ENCODE measurements around the gene STRN. TPM values are rescaled to one million over a fixed set of nuclear protein-coding genes. Genes with fewer than 3 reads are reported as not detected.
"Not testable (repeated sequence)": the region's sequence is repeated elsewhere in the genome, so short reads cannot be mapped to it uniquely, and the experiment has no call there.

STRN gene
- total RNA-seq, 1 experiment from 2014 or later: 17.4 TPM

DNA sequence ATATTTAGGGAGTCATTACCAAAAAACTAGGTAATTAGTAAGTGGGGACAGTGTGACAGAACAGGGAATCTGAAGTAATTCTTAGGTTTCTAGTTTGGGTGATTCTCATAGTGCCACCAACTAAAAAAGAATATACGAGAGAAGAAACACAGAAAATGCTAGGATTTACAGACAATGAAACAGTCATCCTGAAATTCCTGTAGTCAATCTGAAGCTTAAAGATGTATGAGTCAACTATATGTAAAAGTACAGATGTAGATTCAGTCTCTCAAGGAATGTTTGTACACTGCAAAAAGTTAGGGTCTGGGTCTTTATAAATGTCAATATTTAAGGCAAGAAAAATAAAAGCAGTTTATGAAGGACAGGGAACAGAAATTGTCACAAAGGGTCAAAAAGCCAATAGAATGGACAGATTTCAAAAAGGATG, 107.0 kb downstream of the STRN start:
- Histone ChIP-seq H3K4me3 (ENCODE audit: insufficient read depth, low read depth, low read length) (no peak overlapping the region), H3K27me3 (ENCODE audit: control insufficient read depth, insufficient read depth, low read length) (no peaks in the 10 kb centered on the region), H3K36me3 (replicated peaks; ENCODE audit: control insufficient read depth, insufficient read depth, low read length) (peaks cover 4% of the 10 kb centered on the region; the same call in 1 of the 2 replicates)
- no peak for DNase-seq

DNA sequence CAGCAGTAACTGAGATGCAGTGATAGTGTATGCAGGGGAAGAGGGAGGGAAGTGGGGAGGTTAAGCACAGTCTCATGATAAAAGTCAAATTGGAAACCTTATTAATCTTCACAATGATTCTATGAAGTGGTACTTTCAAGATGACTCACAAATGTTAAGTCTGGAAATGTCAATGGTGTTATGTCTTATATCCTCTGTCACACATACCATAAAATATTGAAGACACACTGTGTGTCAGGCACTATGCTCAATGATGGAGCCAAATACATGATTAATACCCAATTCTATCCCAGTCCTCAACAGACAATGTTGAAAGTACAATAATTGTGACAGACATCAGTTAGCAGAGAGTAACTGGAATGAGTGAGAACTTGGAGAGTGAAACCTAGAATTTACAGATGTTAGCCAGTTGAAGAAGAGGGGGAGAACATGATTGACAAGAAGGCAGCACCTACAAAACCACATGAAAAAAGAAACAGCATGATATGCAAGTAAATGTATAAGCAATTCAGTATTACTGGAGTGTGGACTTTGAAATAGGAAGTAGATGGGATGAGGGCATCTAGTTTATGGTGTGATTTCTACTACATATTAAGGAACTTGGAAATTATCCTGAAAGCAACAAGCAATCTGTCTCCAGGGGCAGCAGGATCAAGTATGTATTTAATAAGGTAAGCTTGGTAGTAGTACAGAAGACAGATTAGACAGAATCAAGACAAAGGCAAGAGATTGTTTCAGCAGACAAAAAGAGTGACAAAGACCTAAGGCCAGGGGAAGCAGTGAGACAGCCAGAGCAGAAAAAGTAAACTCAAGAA, 107.6 kb downstream of the STRN start:
- no peak overlapping the region for H3K4me3 ChIP-seq (ENCODE audit: insufficient read depth, low read depth, low read length)
- no peak for DNase-seq

DNA sequence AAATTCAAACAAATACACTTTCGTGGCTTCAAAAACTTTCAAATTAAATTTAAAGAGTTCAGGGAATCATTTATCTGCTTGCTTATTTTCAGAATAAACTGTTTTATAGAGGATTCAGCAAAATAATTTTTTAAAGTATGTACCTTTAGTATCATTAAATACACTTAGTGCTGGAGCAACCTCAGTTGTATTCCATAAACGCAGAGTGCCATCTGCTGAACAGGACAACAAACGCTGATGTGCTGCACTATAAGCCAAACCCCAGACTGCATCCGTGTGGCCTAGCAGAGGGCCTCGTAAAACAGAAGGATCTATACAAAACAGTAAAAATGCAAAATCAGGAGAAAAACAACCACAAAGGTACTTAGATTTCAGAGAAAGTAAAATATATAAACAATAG, 108.6 kb downstream of the STRN start:
- DNase-seq: no peak
- no peak overlapping the region for H3K4me3 ChIP-seq (ENCODE audit: insufficient read depth, low read depth, low read length)
- peaks cover 4% of the 10 kb centered on the region; the same call in 1 of the 2 replicates for H3K36me3 ChIP-seq (replicated peaks; ENCODE audit: control insufficient read depth, insufficient read depth, low read length)

More for the DNA sequence above, 107.6 kb downstream of the STRN start:
- Histone ChIP-seq H3K27me3 (ENCODE audit: control insufficient read depth, insufficient read depth, low read length) (no peaks in the 10 kb centered on the region), H3K36me3 (replicated peaks; ENCODE audit: control insufficient read depth, insufficient read depth, low read length) (peaks cover 4% of the 10 kb centered on the region; the same call in 1 of the 2 replicates)

DNA sequence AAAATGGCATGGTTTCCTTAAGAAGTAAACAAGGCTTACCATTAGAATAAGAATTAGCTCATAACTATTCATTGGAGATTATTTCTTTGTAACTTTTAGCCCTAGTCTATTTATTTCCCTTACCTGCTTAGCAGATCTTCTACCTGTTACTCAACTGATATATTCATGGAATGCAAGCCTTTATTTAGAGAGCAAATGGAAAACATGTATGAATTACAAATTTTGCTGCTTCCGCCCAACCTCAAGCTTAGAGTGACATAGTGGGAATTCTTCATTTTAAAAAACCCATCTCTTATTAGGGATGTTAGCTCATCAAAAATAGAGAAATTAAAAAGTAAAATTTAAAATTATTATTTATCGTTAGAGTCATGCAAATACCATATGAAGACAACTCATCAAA, 110.9 kb downstream of the STRN start:
- peaks cover 4% of the 10 kb centered on the region; the same call in 1 of the 2 replicates for H3K36me3 ChIP-seq (replicated peaks; ENCODE audit: control insufficient read depth, insufficient read depth, low read length)
- H3K27me3 ChIP-seq (ENCODE audit: control insufficient read depth, insufficient read depth, low read length): no peaks in the 10 kb centered on the region
- H3K4me3 ChIP-seq (ENCODE audit: insufficient read depth, low read depth, low read length): no peak overlapping the region
- DNase-seq: no peak

More for the DNA sequence above, 108.6 kb downstream of the STRN start:
- H3K27me3 ChIP-seq (ENCODE audit: control insufficient read depth, insufficient read depth, low read length): no peaks in the 10 kb centered on the region

DNA sequence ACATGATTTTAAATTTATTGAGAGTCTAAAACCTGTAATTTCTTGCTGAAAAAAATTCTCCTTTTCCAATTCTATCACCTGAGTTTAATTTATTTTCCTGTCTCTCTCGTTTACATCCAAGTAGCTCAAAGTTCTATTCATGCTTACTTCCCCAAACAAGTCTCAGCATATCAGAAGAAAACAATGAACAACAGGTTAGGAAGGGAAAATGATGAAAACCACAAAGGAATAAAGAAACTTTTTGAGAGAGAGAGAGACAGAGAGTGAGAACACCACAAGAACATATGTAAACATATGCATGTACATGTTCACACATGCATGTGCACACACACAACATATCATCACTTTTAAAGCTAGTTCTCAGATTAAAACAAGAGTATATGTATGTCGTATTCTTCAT, 112.1 kb downstream of the STRN start:
- Histone ChIP-seq H3K27me3 (ENCODE audit: control insufficient read depth, insufficient read depth, low read length) (no peaks in the 10 kb centered on the region), H3K4me3 (ENCODE audit: insufficient read depth, low read depth, low read length) (no peak overlapping the region), H3K36me3 (replicated peaks; ENCODE audit: control insufficient read depth, insufficient read depth, low read length) (peaks cover 3% of the 10 kb centered on the region; the same call in 1 of the 2 replicates)
- DNase-seq: no peak

DNA sequence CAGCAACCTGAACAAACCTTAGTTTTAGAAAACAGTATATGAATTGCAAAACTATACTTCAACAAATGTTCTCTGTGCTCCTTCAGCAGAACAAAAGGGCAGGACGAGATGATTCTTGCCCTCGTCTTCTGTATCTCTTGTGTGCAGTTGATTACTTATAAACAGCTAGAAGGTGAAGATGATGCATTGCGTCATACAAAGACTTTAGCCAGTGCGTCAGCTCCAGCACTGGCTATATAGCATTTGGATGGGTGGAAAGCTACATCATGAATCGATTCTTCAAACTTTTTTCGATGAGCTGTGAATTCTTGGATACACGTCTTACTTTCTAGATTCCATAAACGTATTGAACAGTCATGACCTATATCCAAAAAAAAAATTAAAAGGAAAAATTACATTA, 117.1 kb downstream of the STRN start:
- DNase-seq: no peak
- no peaks in the 10 kb centered on the region for H3K27me3 ChIP-seq (ENCODE audit: control insufficient read depth, insufficient read depth, low read length)

DNA sequence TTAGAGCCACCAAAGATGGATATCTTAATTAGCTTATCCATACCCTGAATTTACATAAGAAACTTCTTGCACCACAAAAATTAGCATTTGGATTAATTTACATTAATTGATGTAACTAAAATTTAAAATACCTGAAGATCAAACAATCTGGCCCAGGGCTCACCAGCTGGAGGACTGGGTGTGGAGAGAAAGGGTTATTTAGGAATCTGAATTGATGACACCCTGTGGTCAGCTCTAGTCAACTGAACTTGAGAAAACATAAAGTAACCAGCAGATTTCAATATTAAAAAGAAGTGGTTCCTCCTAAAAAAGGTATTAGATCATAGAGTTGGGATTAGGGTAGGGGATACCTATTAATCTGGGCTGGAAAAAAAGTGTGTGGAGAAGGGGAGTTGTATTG, 122.5 kb downstream of the STRN start:
- no peak overlapping the region for H3K4me3 ChIP-seq (ENCODE audit: insufficient read depth, low read depth, low read length)
- no peak for DNase-seq
- no peaks in the 10 kb centered on the region; the same call in none of the 2 replicates for H3K36me3 ChIP-seq (replicated peaks; ENCODE audit: control insufficient read depth, insufficient read depth, low read length)
- no peaks in the 10 kb centered on the region for H3K27me3 ChIP-seq (ENCODE audit: control insufficient read depth, insufficient read depth, low read length)

More for the DNA sequence above, 117.1 kb downstream of the STRN start:
- Histone ChIP-seq H3K36me3 (replicated peaks; ENCODE audit: control insufficient read depth, insufficient read depth, low read length) (no peaks in the 10 kb centered on the region; the same call in 1 of the 2 replicates), H3K4me3 (ENCODE audit: insufficient read depth, low read depth, low read length) (no peak overlapping the region)

DNA sequence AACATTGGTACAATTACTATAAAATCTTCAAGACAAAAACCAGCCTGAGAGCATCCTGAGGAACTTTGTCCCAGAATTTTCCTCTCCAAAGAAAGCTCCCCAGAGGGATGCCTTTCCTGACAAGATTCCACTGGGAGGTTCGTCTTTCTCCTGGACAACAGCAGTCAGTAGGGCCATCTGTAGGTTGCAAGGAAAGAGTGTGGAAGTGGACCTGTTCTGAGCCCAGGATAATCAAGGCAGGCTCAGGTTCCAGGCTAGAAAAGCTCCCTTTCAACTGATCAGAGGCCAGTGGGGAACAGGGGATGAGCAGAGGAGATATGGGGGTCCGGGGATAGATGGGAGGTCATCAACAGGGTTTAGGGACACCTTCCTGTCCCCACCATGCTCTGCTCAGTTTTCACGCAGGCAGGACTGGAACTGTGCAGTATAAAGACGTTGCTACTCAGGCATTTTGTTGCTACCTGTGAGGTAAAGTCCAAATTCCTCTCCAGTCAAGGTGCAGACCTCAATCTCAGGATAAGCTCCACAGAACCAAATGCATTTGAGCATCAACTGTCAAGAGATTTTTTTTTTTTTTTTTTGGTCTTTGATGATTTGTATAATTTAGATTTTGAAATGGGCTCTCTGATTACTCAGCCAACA, 126.2 kb downstream of the STRN start:
- no peak for DNase-seq
- Histone ChIP-seq H3K27me3 (ENCODE audit: control insufficient read depth, insufficient read depth, low read length) (no peaks in the 10 kb centered on the region), H3K36me3 (replicated peaks; ENCODE audit: control insufficient read depth, insufficient read depth, low read length) (no peaks in the 10 kb centered on the region; the same call in 1 of the 2 replicates), H3K4me3 (ENCODE audit: insufficient read depth, low read depth, low read length) (no peak overlapping the region)

DNA sequence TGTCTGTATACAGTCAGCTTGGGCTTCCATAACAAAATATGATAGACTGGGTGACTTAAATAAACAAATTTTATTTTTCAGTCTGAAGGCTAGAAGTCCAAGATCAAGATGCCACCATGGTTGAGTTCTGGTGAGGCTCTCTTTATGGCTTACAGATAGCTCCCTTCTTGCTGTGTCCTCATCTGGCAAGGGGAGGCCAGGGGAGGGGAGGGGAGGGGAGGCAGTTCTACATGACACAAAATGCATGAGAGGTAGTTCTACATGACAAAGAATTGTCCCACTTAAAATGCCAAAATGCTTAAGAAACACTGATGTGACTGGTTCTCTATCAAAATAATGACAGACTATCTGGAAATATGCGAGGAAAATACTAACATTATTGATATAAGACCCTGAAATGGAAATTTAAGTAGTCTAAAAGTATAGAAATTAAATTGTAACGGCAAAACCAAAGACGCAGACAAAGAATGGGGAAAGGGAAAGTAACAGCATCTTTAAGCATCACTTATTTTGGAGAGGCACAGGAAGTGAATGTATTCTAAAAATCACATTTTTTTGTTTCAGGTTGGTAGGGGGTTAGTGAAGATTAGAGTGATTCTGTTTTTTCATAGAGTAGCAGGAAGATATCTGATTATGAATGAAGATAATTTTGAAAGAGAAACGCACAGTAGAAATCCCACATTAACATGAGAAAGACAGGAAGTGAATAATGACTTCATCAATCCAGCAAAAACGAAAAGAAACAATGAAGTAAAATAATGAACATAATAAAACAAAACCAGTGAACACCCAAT, 131.4 kb downstream of the STRN start:
- H3K4me3 ChIP-seq (ENCODE audit: insufficient read depth, low read depth, low read length): no peak overlapping the region
- DNase-seq: peak; percentile 65

DNA sequence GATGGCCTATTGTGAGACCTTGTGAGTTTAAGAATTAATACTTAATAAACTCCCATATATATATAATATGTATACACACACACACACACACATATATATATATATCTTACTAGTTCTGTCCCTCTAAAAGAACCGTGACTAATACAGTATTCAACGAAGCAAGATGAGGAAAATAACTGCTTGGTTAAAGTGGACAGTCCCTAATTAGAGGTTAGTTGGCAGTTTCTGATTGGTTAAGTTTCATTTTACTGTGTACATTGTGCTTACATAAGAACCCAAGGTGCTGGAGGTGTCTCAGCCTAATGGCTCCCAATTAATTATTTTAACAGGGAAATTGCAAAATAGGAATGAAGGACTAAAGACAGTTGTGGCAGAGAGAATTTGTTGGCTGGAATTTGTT, 132.1 kb downstream of the STRN start:
- Histone ChIP-seq H3K36me3 (replicated peaks; ENCODE audit: control insufficient read depth, insufficient read depth, low read length) (no peaks in the 10 kb centered on the region), H3K4me3 (ENCODE audit: insufficient read depth, low read depth, low read length) (no peak overlapping the region), H3K27me3 (ENCODE audit: control insufficient read depth, insufficient read depth, low read length) (no peaks in the 10 kb centered on the region)
- no peak for DNase-seq

More for the DNA sequence above, 131.4 kb downstream of the STRN start:
- Histone ChIP-seq H3K27me3 (ENCODE audit: control insufficient read depth, insufficient read depth, low read length) (no peaks in the 10 kb centered on the region), H3K36me3 (replicated peaks; ENCODE audit: control insufficient read depth, insufficient read depth, low read length) (no peaks in the 10 kb centered on the region)

DNA sequence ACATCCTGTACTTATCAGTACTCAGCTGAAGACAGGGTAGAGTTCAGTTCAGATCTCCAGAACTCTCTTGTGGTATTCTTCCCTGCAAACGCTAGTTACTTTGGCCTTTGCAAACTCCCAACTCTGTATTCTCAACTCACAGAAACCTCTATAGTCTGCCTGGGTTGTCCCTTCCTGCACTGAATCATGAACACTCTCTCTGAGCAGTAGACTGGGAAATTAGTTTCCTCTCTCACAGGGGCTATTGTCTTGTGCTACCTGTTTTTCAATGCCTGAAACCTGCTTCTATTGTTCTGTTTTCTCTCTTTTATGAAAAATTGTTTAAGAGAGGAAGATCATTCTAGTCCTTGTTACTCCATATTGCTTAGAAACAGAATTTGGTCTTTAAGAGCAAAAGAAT, 135.2 kb downstream of the STRN start:
- Histone ChIP-seq H3K36me3 (replicated peaks; ENCODE audit: control insufficient read depth, insufficient read depth, low read length) (no peaks in the 10 kb centered on the region), H3K4me3 (ENCODE audit: insufficient read depth, low read depth, low read length) (no peak overlapping the region), H3K27me3 (ENCODE audit: control insufficient read depth, insufficient read depth, low read length) (no peaks in the 10 kb centered on the region)
- no peak for DNase-seq

DNA sequence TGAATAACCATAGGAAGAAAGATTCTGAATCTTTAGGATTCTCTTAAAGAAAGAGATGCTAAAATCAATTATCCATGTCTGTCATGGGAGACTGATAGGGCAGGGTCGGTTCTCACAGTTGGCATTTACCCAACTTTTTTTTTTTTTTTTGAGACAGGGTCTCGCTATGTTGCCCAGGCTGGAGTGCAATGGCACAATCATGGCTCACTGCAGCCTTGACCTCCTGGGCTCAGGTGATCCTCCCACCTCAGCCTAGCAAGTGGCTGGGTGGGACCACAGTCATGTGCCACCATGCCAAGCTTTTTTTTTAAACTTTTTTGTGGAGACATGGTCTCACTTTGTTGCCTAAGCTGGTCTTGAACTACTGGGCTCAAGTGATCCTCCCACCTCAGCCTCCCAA, 141.7 kb downstream of the STRN start:
- not testable (repeated sequence) for DNase-seq; H3K36me3 ChIP-seq (replicated peaks; ENCODE audit: control insufficient read depth, insufficient read depth, low read length); H3K27me3 ChIP-seq (ENCODE audit: control insufficient read depth, insufficient read depth, low read length); H3K4me3 ChIP-seq (ENCODE audit: insufficient read depth, low read depth, low read length)

DNA sequence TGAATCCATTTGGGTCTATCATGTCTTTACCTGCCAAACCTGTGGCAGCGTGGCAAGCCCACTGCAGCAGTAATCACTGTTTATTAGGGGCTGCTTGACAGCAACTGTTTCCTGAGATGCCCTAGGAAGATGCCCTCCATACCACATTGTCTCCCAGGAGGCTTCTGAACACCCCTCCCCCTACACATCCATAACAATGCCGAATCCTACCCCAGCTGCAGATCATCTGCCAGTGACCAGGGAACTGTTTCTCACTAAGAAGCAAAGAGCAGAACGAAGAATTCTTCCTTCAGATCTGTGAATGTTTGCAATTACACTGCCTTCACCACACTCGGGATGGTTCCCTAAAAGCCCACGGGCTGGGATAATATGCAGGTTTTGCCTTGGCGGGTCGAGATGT, 142.1 kb downstream of the STRN start:
- Histone ChIP-seq H3K27me3 (ENCODE audit: control insufficient read depth, insufficient read depth, low read length) (no peaks in the 10 kb centered on the region), H3K4me3 (ENCODE audit: insufficient read depth, low read depth, low read length) (no peak overlapping the region), H3K36me3 (replicated peaks; ENCODE audit: control insufficient read depth, insufficient read depth, low read length) (no peaks in the 10 kb centered on the region)
- DNase-seq: peak; percentile 70

DNA sequence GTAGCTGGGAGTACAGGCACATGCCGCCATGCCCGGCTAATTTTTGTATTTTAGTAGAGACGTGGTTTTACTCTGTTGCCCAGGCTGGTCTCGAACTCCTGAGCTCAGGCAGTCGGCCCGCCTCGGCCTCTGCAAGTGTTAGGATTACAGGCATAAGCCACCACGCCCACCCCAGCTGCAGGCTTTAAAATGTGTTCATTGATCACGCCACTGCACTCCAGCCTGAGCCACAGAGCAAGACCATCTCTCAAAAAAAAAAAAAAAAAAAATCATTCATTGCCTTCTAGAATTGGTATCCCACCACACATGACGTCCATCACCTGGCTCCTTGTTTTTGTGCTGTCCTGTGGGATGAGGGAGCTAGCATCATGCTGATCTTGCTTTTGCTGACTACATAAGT, 142.5 kb downstream of the STRN start:
- Histone ChIP-seq H3K27me3 (ENCODE audit: control insufficient read depth, insufficient read depth, low read length) (no peaks in the 10 kb centered on the region), H3K4me3 (ENCODE audit: insufficient read depth, low read depth, low read length) (no peak overlapping the region), H3K36me3 (replicated peaks; ENCODE audit: control insufficient read depth, insufficient read depth, low read length) (no peaks in the 10 kb centered on the region)
- no peak for DNase-seq
